Brain microvascular endothelial cell (primary cell): ENCODE data around the gene UQCRC2.
A peak's percentile ranks its signal among the peaks of the same experiment; 100 is the strongest.
"Not testable (repeated sequence)": the region's sequence is repeated elsewhere in the genome, so short reads cannot be mapped to it uniquely, and the experiment has no call there.

Experiments
- DNase-seq: peaks from one replicate; pipeline ENCODE4 v3.0.0-alpha.2; 2020
- H3K27ac ChIP-seq: fragments of 250-450 bp; sonication (Bioruptor Pico); 2 replicates; pipeline ENCODE4 v1.5.1; 2020; ENCODE audit warnings: mild to moderate bottlenecking, moderate library complexity
- H3K27me3 ChIP-seq: fragments of 250-450 bp; sonication (Bioruptor Pico); replicated peaks from 2 replicates; pipeline ENCODE4 v1.5.1; 2020; ENCODE audit warnings: mild to moderate bottlenecking
- H3K36me3 ChIP-seq: fragments of 250-450 bp; sonication (Bioruptor Pico); replicated peaks from 2 replicates; pipeline ENCODE4 v1.5.1; 2020; ENCODE audit warnings: mild to moderate bottlenecking
- H3K4me3 ChIP-seq: 2 replicates; pipeline ENCODE4 v1.5.1; 2011; ENCODE audit warnings: low read depth, mild to moderate bottlenecking, control low read depth, low read length, moderate library complexity
- CTCF ChIP-seq: IDR thresholded peaks from 2 replicates; pipeline ENCODE4 v1.5.1; 2011; ENCODE audit warnings: low read depth, mild to moderate bottlenecking, moderate library complexity, low read length, control low read depth, inconsistent platforms; ENCODE audit errors: missing control alignments
- in situ Hi-C: cut with HindIII; loops from 2 replicates; pipeline ENCODE4 v1.10.0; 2017; ENCODE audit warnings: low sequenced_read_pairs, low pct_ligation_motif_present

Gene UQCRC2

GRCh38 chr16:21952793-21953540 is at the start of gene UQCRC2:
Gene UQCRC2 (plus strand): TSS chr16:21953361. CDS start chr16:21953424, 63 bp downstream.
- H3K4me3 ChIP-seq = peak within 1 kb of the TSS; percentile 99
- no peaks in the 10 kb centered on the region for H3K27me3 ChIP-seq
- H3K36me3 ChIP-seq = peaks cover 10% of the 10 kb centered on the region
- peak; percentile 91 for DNase-seq
- in situ Hi-C loops = no loop called here
- no peak for TF ChIP-seq CTCF
- peak within 1 kb of the TSS; percentile 98 for H3K27ac ChIP-seq

- H3K27ac ChIP-seq, H3K27me3 ChIP-seq, in situ Hi-C loops, H3K4me3 ChIP-seq, DNase-seq, H3K36me3 ChIP-seq: not testable (repeated sequence)
Measured at GRCh38 chr16:21932650-21933049, 20.5 kb upstream of the UQCRC2 start.

GRCh38 chr16:21933316-21933715 is 19.8 kb upstream of the UQCRC2 start:
- H3K27ac ChIP-seq, H3K36me3 ChIP-seq, DNase-seq, H3K4me3 ChIP-seq, H3K27me3 ChIP-seq, in situ Hi-C loops: not testable (repeated sequence)

- H3K36me3 ChIP-seq, H3K27ac ChIP-seq, DNase-seq, in situ Hi-C loops, H3K27me3 ChIP-seq, H3K4me3 ChIP-seq: not testable (repeated sequence)
Measured at GRCh38 chr16:21933790-21934189, 19.4 kb upstream of the UQCRC2 start.

DNA sequence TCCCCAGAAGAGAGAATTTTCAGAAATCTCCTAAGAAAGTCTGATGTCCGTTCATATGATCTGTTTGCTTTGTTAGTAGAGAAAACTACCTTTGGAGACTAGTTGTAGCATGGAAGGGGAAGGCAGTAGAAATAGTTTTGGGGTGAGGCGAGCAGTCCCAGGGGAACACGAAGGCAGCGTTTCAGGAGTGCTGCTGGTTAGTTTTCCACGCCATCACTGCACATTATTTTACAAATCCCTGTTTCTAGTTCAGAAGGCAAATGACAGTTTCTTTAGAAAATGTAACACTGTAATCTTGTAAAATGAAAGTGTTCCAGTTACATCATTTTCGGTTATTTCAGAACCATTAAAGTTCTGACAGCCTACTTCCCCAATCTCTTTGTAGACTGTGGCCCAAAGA is 16.9 kb upstream of the UQCRC2 start:
- H3K4me3 ChIP-seq, in situ Hi-C loops, H3K27ac ChIP-seq, H3K27me3 ChIP-seq, H3K36me3 ChIP-seq: not testable (repeated sequence)
- DNase-seq = peak; percentile 11

DNA sequence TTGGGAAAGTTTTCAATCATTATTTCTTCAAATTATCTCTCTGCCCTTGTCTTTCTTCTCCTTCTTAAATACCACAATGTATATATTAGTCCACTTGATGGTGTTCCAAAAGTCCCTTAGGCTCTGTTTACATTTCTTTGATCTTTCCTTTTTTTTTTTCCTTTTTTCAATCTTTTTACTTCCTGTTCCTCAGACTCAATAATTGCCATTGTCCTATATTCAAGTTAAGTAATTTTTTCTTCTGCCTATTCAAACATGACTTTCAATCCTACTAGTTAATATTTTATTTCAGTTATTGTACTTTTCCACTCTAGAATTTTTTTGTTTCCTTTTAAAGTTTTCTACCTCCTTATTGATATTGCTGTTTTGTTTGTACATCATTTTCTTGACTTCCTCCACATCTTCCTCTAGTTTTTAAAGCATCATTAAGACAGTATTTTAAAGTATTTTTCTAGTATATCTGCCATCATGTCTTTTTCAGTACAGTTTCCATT is 15.8 kb upstream of the UQCRC2 start:
- no peaks in the 10 kb centered on the region for H3K36me3 ChIP-seq
- H3K4me3 ChIP-seq = no peak overlapping the region
- no peak for DNase-seq
- H3K27me3 ChIP-seq = no peaks in the 10 kb centered on the region
- in situ Hi-C loops = no loop called here
- no peak overlapping the region for H3K27ac ChIP-seq
- TF ChIP-seq CTCF = no peak

GRCh38 chr16:21940570-21940969 is 12.6 kb upstream of the UQCRC2 start:
- no peak for TF ChIP-seq CTCF
- H3K4me3 ChIP-seq = no peak overlapping the region
- in situ Hi-C loops = no loop called here
- H3K27ac ChIP-seq = no peak overlapping the region
- DNase-seq = no peak
- no peaks in the 10 kb centered on the region for H3K27me3 ChIP-seq
- H3K36me3 ChIP-seq = no peaks in the 10 kb centered on the region

DNA sequence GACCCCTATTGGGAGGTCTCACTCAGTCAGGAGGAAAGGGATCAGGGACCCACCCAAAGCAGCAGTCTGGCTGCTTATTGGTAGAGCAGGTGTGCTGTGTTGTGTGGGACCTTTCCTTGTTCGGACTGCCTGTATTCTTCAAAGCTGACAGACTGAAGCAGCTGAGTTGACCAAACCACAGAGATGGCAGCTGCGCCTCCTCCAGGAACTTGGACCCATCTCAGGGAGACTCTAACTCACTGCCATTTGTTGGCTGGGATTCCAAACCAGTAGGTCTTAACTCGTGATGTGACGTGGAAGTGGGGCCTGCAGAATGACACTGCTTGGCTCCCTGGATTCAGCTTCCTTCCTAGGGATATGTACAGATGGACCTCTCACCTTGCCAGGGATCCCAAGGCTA is 9.6 kb upstream of the UQCRC2 start:
- no peaks in the 10 kb centered on the region for H3K36me3 ChIP-seq
- H3K4me3 ChIP-seq = no peak overlapping the region
- no peaks in the 10 kb centered on the region for H3K27me3 ChIP-seq
- TF ChIP-seq CTCF = no peak
- in situ Hi-C loops = no loop called here
- no peak overlapping the region for H3K27ac ChIP-seq
- DNase-seq = no peak
